Lower leg skin (tissue), 3 donors: ENCODE measurements around the gene BAZ1A.

Experiments used
- POLR2A ChIP-seq, 2 donors: fragments of 450-650 bp; IDR thresholded peaks; one replicate each; pipeline ENCODE4 v1.6.1; 2016 to 2017; ENCODE audit warnings: antibody characterized with exemption in 2 of 2, mild to moderate bottlenecking in 1 of 2, moderate library complexity in 1 of 2
- TF ChIP-seq, protein P1 (sequence below), 3 donors: fragments of 450-650 bp; IDR thresholded peaks; one replicate each; pipeline ENCODE4 v1.5.1; 2016; ENCODE audit warnings: antibody characterized with exemption in 3 of 3, mild to moderate bottlenecking in 3 of 3, moderate library complexity in 2 of 3

DNA sequence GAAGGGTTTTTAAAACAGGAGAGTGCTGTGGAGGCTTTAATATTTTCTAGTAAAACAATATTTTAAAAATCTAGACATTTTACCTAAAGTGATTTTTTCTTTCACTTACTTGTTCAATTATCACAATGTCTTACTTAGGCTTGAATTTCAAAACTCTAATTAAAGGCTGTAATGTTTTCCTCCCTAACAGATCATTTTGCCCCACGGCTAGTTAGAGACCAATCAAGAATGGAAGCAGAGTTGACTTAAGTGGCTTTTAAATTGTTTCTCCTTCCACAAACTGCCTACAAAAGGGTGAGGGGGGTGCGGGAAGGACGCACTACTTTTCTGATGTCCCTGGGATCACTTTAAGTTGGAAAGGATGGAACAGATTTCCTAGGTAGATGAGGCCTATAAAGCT lies 151.3 kb downstream of the BAZ1A start:
- TF ChIP-seq, protein P1, sequence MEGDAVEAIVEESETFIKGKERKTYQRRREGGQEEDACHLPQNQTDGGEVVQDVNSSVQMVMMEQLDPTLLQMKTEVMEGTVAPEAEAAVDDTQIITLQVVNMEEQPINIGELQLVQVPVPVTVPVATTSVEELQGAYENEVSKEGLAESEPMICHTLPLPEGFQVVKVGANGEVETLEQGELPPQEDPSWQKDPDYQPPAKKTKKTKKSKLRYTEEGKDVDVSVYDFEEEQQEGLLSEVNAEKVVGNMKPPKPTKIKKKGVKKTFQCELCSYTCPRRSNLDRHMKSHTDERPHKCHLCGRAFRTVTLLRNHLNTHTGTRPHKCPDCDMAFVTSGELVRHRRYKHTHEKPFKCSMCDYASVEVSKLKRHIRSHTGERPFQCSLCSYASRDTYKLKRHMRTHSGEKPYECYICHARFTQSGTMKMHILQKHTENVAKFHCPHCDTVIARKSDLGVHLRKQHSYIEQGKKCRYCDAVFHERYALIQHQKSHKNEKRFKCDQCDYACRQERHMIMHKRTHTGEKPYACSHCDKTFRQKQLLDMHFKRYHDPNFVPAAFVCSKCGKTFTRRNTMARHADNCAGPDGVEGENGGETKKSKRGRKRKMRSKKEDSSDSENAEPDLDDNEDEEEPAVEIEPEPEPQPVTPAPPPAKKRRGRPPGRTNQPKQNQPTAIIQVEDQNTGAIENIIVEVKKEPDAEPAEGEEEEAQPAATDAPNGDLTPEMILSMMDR (IDR thresholded peaks at IDR 0.05), result no peak
- no peak for TF ChIP-seq POLR2A (IDR thresholded peaks at IDR 0.05)
